IPS-15b (cell line): ENCODE measurements around the gene MC2R.
"Not testable (repeated sequence)": the region's sequence is repeated elsewhere in the genome, so short reads cannot be mapped to it uniquely, and the experiment has no call there.

ENCODE experiments used
- H3K27me3 ChIP-seq: one replicate; pipeline ENCODE4 v1.6.1; 2013; ENCODE audit warnings: low read length; ENCODE audit not compliant: control insufficient read depth, insufficient read depth
- H3K36me3 ChIP-seq: one replicate; pipeline ENCODE4 v1.6.1; 2013; ENCODE audit warnings: low read length; ENCODE audit not compliant: control insufficient read depth, insufficient read depth
- H3K4me1 ChIP-seq: one replicate; pipeline ENCODE4 v1.6.1; 2013; ENCODE audit warnings: mild to moderate bottlenecking, low read length; ENCODE audit not compliant: control insufficient read depth, insufficient read depth
- H3K4me3 ChIP-seq: one replicate; pipeline ENCODE4 v1.5.1; 2013; ENCODE audit warnings: low read depth, low read length
- H3K9ac ChIP-seq: one replicate; pipeline ENCODE4 v1.6.1; 2013; ENCODE audit warnings: low read depth, mild to moderate bottlenecking, low read length
- H3K9me3 ChIP-seq: one replicate; pipeline ENCODE4 v1.6.1; 2013; ENCODE audit warnings: mild to moderate bottlenecking, low read length; ENCODE audit not compliant: control insufficient read depth, insufficient read depth

Gene MC2R

DNA sequence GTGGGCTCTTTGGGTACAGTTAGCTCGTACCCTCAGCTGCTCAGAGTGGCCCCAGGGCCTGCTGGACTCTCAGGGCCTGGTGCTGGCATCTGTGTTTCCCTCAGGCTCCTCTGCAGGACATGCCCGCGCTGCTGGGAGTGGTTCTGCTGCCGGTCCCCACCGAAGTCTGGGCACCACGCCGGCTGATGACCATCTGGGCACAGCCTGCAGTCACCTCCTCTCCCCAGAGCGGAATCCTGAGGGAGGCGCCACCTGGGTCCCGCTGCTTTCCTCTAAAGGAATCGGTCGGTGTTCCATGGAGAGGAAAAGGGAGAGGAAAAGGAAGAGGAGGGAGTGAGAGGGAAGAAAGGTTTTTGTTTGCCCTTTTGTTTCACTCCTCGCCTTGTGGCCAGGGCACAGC, 43.6 kb downstream of the MC2R start:
- H3K4me3 ChIP-seq = no peak overlapping the region
- H3K36me3 ChIP-seq = no peaks in the 10 kb centered on the region
- H3K9ac ChIP-seq = no peak overlapping the region
- no peaks in the 10 kb centered on the region for H3K9me3 ChIP-seq
- peaks cover 44% of the 10 kb centered on the region for H3K27me3 ChIP-seq
- peaks cover 3% of the 10 kb centered on the region for H3K4me1 ChIP-seq

DNA sequence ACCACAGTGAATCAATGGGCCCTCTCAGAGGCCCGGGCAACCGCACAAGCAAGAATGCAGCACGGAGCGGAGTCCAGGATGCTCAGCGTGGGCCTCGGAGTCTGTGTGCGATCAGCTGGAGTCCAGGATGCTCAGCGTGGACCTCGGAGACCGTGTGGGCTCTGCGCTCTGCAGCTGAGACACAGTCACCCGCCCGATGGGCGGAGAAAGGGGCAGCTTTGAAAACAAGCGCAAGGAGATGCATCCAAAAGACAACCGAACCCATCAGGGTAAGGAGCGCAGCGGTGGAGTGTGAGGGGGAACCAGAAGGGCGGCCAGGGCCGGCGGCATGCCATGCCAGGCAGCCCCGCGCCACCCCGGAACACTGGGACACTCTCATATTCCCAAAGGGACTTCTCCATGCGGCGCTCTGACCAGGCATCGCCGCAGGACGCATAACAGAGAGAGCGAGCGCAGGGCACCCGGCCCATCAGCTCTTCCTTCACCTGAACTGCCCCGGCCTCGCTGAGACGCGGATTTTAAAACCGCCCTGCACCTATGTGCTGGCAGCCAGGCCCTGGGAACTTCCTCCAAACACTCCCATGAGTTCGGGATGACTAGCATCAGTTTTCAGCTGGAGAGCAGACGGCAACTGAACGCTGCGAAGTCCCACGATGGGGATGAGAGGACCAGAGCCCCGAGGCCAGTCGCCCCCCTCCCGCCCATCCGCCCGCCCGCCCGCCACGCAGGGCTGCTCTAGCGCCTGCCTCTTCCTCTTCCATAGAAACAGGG, 46.6 kb downstream of the MC2R start:
- peak overlapping the region; percentile 36 for H3K4me3 ChIP-seq
- no peaks in the 10 kb centered on the region for H3K9me3 ChIP-seq
- no peak overlapping the region for H3K9ac ChIP-seq
- H3K4me1 ChIP-seq = peaks cover 3% of the 10 kb centered on the region
- H3K36me3 ChIP-seq = no peaks in the 10 kb centered on the region
- H3K27me3 ChIP-seq = peaks cover 46% of the 10 kb centered on the region

DNA sequence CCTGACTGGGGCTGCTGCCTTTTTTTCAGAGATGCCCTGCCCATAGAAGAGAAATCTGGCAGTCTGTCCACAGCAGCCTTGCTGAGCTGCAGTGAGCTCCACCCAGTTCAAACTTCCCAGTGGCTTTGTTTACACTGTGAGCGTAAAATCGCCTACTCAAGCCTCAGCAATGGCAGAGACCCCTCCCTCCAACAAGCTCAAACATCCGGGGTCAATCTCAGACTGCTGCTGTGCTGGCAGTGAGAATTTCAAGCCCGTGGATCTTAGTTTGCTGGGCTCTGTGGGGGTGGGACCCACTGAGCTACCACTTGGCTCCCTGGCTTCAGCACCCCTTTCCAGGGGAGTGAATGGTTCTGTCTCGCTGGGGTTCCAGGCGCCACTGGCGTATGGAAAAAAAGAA, 52.4 kb downstream of the MC2R start:
- H3K9me3 ChIP-seq, H3K36me3 ChIP-seq, H3K4me3 ChIP-seq, H3K9ac ChIP-seq, H3K4me1 ChIP-seq: not testable (repeated sequence)
- H3K27me3 ChIP-seq = peaks cover 14% of the 10 kb centered on the region

DNA sequence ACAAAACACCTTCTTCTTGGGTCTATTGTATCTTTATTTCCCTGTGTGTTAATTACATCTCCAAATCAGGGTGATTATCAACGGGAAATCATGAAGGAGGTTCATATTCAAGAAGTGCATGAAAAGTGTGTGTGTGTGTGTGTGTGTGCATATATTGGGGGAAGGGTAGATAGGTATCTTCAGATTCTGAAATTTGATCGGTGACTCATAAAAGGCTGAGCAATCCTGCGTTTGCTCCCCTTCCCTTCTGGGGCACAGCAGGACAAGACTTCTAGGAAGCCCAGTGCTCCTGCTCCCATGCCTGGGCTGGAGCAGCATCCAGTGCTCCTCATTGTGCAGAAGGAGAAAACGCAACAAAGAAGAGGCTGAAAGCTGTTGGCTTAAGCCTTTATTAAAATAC, 65.5 kb downstream of the MC2R start:
- Histone ChIP-seq H3K9ac (no peak overlapping the region), H3K27me3 (no peaks in the 10 kb centered on the region), H3K4me1 (no peaks in the 10 kb centered on the region), H3K4me3 (no peak overlapping the region), H3K36me3 (no peaks in the 10 kb centered on the region), H3K9me3 (no peaks in the 10 kb centered on the region)

DNA sequence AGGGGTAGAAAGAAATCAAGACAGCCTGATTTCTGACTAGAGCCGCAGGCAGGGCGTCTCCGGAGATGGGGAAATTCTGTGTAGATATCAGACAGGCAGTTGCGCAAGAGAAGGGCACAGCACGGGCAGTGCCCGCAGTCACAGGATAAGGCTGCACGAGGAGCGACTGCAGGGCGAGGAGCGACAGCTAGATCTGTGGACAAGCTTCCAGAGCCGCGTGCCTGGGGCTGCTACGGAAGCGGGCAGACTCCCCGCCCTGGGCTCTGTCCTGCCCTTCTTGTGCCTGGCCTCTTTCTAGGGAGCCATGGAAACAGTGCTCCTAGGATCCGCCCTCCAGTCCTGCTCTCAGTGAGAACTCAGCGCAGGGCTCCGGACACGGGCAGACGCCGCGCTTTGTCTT, 78.8 kb downstream of the MC2R start:
- H3K4me1 ChIP-seq = no peaks in the 10 kb centered on the region
- no peaks in the 10 kb centered on the region for H3K27me3 ChIP-seq
- H3K4me3 ChIP-seq = no peak overlapping the region
- no peaks in the 10 kb centered on the region for H3K36me3 ChIP-seq
- H3K9ac ChIP-seq = no peak overlapping the region
- no peaks in the 10 kb centered on the region for H3K9me3 ChIP-seq

DNA sequence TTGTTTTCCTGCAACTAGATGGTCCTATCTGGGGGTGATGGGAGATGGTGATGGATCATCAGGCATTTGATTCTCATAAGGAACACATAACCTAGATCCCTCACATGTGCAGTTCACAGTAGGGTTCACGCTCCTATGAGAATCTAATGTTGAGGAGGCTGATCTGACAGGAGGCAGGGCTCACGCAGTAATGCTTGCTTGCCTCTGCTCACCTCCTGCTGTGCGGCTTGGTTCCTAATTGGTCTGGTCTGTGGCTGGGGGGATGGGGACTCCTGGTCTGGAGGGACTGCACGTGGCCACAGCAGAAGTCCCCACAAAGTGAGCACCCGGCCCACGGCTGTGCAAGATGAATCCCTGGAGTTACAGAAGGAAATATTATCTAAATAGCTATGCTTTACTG, 80.1 kb downstream of the MC2R start:
- Histone ChIP-seq H3K4me3 (no peak overlapping the region), H3K9ac (no peak overlapping the region), H3K27me3 (no peaks in the 10 kb centered on the region), H3K4me1 (no peaks in the 10 kb centered on the region), H3K36me3 (no peaks in the 10 kb centered on the region), H3K9me3 (no peaks in the 10 kb centered on the region)

DNA sequence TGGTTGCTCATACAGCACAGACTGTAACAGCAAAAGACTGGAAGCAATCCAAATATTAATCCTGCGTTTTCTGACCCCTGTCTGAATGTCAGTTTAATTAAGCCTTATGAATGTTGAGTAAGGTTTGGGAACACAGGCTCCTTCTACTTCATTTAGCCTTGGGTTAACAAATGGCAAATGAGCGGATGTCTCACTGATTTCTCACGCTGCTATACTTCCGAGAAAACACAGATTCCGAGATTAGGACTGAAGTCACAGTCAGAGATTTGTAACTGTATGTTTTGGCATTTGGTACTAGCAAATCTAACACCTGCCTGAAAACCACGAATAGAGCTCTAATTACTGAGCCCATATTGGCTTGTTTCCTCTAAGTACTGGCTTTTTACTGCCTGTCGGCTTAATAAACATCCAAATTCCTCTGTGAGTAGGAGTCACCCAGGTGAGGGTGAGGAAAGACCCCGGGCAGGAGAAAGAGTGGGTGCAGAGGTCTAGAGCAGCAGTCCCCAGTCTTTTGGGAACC, 80.8 kb downstream of the MC2R start:
- Histone ChIP-seq H3K4me3 (no peak overlapping the region), H3K9me3 (no peaks in the 10 kb centered on the region), H3K27me3 (no peaks in the 10 kb centered on the region), H3K36me3 (no peaks in the 10 kb centered on the region), H3K9ac (no peak overlapping the region), H3K4me1 (no peaks in the 10 kb centered on the region)
